HG03108 (cell line): Measurements from ENCODE around the gene P2RY2.
A peak's percentile ranks its signal among the peaks of the same experiment; 100 is the strongest.

Source experiments
- ATAC-seq: cut with Tn5 transposase; IDR thresholded peaks from one replicate; pipeline ENCODE4 v1.9.1; 2021; ENCODE audit warnings: moderate library complexity; ENCODE audit not compliant: unreplicated experiment

Gene P2RY2

DNA sequence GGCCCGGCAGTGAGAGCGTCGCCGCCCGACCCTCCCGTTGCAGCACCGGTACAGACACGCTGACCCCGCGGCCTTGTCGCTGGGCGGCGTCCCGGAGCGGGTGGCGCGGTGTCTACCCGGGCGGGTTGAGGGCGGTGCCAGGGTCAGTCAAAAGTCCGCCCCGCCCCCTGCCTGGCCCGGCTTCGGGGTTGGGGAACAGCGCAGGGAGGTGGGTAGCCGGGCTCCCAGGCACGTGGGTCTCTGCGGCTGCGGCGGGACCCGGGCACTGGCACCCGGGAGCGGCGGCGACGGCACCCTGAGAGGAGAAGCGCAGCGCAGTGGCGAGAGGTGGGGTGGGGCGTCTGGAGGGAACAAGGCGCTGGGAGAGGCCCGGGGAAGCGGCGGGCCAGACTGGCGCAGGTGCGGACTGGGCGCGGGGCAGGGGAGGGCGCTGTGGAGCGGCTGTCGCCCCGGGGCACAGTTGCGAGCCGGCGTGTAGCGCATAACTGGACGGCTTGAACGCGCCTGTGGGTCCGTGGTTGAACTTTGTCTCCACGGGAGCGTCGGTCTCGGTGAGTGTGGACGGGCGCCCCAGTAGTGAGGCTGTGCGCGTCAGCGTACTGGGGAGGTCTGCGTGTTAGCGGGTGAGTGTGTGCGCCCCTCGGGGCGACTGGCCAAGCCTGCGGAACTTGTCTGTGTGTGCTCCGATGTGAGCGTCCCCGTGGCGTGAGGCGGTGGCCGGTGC lies at the start of gene P2RY2:
TSS of gene P2RY2 (plus strand) at position 176 of the 724 bp plus-strand sequence. CDS start 15,879 bp downstream, outside the sequence.
- peak; percentile 47 for ATAC-seq

DNA sequence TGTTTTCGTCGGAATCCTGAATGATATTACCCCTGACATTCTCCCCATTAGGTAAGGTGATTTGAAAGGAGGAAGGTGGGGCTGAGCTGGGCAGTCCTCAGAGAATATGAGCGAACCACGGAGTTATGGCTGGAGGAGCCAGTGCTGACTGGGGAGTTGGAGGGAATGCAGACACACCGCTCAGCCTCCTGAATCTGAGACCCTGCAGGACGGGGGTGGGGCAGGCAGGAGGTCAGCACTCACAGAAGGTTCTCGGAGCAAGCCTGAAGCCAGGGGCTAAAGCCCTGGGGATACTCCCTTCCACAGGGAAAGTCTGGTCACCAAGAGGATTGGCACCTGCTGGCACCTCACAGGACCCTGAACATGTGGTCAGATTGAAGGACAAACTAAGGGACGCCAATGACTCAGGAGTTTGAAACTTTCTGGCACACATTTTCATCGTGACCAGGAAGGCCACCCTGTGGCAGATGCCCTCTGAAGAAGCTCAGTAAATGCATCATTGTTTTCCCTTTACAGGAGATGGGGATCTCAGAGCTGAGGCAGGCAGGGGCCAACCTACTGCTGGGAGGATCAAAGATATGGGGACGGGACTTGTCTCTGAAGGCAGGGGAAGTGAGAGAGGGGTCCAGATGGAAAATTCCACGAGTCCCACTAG lies 49.0 kb upstream of the P2RY2 start:
- ATAC-seq, result no peak

DNA sequence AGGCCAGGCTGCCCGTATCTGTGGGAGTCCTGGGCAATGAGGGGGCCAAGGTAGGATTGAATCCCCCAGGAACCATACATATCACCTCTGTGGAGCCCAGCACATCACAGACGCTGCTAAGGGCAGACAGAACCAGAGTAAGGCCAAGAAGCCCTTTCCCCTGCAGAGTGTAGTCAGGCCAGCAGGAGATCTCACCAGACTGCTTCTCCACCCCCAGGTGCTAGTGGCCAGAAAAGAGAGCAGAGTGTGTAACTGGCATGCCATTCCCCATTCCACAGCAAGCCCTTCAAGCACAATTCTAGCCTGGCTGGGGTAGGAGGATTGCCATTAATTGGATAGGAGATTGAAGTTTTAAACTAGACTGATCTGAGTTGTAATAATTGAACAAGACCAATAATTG lies 47.9 kb upstream of the P2RY2 start:
- no peak for ATAC-seq

DNA sequence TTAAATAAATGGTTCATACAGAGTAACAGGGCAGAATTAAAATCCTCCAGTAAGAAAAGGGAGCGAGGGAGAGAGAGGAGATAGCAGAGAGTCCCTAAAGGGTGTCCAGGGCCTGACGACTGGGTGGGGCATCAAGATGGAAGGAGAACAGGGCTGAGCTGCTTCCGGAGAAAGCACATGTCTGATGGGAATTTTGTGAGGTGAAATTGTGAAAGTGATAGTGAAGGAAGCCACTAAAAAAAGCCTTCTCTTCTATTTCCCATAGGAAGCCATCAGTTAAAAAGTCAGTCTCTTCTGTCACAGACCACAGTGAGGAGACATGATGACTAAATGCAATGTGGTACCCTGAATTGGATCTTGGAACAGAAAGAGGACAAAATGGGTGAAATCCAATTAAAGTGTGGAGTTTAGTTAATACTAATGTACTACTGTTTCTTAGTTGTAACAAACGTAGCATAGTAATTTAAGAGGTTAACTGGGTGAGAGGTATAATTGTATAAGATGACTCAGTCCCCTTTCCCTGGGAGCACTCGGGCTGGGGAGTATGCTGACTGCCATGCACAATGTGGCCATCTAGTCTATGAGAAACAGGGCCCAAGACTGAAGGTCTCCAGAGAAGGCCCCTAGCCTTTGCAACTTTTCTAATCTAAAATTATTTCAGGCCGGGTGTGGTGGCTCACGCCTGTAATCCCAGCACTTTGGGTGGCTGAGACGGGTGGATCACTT lies 46.5 kb upstream of the P2RY2 start:
- no peak for ATAC-seq

DNA sequence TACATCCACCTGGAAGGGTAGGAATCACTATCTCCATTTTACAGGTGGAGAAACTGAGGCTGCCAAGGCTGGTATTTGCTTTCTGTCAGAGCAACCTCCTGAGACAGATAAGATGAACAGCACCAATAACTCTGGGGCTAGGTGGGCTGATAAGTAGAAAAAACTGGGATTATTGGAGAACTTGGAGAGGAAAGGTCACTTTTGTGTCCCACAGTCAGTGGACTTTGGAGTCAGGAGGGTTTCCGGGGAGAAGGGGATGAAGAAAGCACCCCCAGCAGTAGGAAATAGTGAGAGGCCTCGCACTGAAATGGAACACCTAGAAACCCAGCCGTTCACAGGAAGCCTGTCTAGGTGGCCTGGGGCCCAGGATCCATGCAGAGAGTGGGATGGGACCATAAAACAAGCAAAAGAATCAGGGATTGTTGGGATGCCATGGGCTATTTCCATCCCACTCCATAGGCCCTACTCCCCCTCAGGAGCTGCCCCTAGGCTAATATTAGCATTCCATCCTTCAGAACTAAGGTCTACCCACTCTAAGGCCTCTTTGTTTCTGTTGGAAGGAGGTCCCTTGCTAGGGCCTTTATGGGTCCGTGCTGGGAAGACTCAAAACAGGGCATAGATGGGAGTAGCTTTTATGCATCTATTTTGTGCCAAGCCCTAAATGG lies 45.0 kb upstream of the P2RY2 start:
- no peak for ATAC-seq

DNA sequence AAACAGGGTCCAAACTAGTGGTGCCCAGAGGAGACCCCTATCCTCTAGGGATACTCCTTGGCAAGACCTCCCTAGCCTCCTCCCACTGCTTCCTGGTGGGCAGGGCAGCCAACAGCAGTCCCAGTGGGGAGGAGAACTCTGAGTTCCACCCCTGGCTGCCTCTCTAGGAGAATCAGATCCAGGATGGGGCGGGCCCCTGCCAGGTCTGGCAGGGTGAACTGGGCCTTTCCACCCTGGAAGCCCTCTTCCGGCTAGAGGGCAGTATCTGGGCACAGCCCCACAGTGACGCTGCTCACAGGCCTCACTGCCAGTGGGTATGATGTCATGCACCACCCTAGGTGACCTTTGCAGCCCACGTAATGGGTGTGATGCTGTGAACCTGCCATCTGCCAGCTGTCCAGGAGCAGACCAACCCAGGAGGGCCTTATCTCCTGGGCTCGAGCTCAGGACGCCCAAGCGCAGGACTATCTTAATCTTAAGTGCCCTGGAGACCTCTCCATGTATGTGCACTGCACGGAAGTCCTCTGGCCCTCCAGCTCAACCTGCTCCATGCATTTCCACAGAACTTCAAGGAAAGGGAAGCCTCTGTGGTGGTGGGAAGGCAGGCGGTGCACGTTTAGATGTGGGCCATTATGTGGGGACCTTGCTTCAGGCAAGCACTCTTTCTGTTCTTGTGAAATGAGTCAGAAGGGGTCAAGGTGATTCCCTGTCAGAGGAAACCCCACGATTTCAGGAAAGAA lies 44.2 kb upstream of the P2RY2 start:
- ATAC-seq, result no peak

DNA sequence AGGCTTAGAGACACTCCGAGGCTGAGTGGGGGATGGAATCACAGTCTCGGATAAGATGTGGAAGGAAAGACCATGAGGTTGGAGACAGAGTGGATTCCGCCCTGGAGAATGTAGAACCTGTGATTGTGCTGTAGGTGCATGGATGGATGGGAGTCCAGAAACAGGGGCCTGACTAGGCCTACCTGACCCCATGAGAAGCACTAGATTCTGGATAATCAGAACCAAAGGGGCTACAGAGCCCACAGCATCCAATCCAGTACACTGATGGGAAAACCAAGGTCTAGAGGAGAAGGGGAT lies 43.6 kb upstream of the P2RY2 start:
- ATAC-seq, result no peak

DNA sequence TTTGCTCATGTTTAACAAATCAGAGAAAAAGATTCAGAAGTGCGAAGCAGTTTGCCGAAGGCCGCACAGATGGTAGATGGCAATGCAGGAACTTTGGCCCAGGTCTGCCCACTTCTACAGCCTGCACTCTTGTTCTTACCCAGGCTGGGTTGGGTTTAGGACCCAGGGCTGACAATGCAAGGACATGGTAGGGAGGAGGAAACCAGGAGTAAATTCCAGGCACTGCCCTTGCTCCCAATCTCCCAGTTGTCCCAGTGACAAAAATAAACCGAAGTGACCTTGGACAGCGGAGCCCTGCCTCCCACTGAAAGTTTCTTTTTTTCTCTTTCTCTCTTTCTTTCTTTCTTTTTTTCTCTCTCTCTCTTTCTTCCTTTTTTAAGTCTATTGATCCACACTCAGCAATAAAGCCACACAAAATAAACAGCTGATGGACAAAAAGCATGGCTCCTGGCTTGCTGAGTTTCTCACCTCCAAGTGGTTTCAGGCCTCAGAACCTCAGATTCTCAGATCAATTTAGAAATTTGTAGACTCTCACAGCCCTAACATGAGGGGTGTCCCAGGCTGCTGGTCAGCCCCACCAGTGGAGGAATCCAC lies 42.4 kb upstream of the P2RY2 start:
- no peak for ATAC-seq

DNA sequence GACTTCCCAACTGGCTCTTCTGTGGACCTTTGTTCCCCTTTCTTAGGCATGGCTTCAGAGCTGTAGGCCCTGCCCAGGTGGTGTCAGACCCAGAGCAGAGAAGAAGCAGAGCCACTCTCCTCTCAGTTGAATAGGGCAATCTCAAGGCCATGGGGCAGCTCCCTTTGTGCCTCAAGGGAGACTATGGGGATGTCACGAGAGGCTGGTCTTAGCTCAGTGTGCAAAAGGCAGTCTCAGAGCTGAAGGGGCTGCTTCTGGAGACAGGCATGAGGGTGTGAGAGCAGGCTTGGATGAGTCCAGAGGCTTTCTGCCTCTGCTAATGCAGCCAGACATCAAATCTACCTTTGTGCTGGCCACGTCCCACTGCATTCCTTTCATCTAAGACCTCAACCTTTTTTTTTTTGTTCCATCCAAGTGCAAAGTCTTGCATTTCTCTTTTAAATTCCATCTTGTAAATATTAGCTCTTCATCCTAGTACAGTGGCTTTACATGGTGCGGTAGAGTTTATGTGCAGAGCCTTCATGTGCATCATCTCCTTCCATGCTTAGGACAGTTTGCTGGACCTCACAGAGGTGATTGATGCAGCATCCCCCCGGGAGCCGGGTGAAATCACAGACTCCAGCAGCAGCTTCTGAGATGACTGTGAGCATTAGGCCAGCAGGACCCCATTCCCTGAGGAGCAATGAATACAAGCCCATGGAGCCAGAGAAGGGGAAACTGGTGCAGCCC lies 41.8 kb upstream of the P2RY2 start:
- peak; percentile 41 for ATAC-seq

DNA sequence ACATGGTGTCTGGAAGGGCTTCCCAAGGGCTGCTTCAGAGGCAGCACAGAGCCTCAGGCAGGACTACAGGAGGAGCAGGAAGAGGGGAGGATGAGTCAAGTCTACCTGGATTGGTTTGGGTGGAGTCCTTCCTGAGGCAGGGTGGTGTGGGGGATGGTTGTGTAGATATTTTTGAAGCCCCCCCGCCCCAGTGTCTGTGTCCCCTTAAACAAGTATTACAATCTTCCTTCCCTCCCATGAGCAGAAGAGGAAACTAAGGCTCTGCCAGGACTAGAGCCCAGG lies 41.3 kb upstream of the P2RY2 start:
- ATAC-seq, result no peak

DNA sequence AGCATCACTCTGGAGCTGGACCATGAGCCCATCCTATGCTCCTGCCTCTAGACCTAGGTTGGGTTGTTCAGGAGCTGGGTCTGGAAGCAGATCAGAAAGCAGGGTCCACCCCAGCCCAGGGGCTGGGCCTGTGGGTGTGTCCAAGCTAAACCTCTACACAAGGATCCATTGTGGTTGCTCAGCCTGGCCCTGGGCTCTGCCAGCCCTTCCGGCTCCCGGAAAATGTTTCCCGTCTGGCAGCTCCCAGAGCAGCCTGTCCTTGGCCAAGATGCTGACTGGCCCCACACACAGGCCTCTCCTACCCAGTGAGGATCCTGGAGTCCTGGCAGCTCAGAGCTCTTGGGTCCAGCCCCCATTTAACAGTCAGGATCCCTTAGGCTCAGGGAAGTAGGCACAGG lies 40.7 kb upstream of the P2RY2 start:
- no peak for ATAC-seq

DNA sequence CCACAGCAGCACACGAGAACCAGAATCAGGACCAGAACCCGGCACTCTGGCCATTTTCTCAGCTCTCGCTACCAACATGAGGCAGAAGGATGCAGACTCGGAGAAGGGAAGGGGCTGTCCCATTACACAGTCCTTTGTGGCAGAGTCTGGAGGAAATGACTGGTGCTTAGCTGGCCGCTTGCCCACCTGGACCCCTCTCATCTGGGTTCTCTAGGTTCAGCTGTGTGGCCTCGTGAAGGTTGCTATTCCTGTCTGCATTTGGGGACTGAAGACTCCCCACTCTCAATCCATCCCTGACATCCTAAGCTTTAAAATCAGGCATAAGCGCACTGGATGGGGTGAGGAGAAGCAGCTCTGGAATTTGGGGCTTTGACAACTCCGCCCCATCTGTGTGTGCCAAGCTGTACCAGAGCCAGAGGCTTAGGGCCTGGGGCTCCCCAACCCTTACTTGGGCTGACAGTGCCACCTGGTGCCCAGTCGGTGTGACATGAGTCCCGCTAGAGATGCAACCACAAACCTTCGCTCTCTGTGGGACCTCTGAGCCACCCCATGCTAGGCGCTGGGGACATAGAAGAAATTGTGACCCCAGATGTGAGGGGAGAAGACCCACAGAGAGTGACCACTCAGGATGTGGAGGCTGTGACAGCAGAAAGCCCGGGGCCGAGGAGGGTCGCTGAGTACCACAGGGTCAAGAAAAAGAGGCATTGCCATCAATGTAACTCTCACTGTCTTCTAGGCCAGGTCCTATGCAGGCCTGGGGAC lies 40.1 kb upstream of the P2RY2 start:
- ATAC-seq, result peak; percentile 66

DNA sequence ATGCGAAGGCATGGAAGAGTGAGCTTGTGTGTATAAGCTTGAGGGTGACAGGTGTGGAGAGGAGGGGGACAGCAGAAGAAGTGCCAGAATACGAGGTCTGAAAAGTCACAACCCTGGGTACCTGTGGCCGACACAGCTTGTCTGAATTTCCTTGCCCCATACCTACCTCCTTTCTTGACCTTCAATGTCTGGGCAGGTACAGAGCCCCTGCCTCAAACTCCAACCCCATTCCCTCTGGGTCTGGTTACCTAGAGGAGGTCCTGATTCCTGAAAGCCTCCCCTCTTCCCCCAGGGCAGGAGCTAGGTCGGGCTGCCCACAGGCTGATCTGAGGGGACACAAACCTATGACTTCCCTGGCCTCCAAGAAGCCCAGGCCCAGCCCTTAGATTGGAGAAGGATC lies 39.4 kb upstream of the P2RY2 start:
- ATAC-seq, result no peak

DNA sequence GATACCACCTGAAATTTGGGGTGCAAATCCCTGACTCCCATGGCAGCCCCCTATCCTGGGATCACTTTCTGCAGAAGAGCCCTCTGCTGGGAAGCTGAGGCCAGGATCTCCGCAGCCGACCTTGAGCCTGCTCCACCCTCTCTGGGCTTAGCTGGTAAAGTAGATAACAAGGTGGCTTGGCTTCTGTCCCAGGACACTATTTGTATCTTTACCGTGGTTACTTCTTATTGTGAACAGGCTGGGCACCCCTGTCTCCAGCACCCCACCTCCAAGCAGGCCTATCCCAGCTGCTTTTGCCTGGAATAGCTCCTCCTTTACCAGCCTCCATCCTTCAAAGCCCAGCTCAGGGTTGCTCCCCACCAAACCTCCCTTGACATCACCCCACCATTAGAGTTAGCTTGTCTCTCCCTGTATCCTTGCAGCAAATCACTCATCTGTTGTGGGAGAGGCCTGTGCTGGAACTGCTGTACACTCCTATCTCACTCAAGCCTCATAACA lies 35.2 kb upstream of the P2RY2 start:
- no peak for ATAC-seq

DNA sequence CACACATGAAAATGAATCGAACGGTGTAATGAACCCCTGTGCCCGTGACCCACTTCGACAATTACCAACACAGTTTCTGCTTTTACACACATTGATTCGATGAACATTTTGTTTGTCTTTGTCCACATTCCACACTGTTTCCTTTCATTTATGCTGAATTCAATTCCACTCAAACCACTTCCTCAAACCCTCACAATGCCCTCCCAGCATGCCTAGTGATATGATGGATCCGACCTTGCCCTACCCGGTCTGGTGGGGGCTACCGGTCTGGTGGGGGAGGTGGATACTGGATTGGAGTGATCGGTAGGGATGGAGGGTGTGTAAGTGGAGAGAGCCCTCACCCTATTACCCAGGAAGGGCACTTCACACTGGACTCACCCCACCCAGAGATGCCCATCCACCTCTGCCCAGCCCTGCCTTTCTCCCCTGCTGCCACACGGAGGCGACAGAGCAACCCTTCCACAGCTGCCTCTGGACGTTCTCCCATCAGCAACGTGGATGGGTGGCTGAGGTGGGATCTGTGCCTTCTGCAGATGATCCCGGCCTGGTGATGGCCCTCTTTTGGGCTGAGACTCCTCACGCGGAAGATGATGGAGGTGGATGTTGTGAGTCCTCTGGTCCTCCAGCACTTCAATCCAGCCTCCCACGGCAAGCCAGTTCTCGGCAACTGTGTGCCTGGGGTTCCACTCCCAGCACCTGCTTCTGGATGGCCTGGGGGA lies 33.0 kb upstream of the P2RY2 start:
- no peak for ATAC-seq

DNA sequence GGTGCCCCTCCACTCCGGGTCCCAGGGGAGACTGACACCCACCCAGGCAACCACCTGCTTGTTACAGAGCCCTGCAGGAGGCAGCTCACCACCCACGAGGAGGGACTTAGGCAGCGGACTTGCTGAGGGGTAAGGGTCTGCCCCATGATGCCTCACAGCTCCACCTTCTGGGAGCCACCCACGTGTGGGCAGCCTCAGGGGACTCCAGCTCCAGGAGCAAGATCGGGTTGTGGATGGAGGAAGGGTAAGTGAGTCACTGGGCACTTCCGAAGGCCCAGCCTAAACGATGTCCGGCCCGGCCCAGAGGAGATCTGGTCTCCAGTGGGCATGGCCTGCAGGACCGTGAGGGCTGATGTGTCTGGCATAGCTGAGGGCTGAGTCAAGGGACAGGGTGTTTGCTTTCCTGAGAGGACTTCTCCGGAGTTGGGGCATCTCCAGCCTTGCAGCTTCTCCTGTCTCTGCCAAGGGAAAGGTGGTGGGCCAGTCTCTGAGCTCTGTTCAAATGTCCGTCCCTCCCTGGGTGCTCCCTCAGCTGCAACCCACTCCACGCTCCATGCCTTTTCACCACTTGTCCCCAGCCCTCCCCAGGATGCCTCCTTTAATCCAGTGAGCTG lies 32.3 kb upstream of the P2RY2 start:
- ATAC-seq, result no peak

DNA sequence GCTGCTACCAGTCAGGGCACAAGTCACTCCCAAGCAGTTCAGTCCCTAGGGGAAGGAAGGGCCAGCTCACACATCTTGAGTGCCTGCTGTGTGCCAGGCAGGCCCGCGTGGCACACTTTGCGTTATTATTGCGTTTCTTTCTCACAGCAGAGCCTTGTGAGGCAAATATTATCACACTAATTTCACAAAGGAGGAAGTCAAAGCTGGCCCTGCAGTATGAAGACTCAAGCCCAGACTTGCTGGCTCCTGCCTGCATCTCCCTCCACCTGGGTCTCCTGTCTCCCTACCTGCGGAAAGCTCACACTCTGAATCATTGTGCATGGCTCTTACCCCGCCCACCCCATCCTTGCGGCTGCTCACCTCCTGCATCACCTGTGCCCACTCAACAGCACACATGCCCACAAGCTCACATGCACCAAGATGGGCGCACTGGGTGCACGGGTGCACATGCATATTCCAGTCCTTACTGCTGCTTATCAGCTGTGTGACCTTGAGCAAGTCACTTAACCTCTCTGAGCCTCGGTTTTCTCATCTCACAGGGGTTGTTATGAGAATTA lies 31.7 kb upstream of the P2RY2 start:
- no peak for ATAC-seq

DNA sequence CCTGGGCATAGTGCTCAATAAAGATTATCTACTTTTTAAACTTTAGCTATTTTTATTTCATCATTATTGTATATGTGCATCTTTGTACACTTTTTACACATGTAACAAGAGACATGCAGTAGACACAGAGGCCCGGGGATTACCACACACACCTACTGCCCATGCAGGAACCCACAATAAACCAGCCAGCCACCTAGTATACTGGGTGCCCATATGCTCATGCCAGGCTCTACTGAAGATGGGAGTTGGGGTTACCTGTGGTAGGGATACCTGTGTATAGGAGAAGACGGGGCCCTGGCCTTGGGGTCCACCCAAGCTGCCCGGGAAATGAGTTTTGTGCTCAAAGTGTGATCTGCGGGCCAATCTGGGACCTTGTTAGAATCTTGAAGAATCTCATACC lies 31.2 kb upstream of the P2RY2 start:
- no peak for ATAC-seq
